ENCODE measurements around the gene OLR1.

GRCh38 chr12:10210225-10210624 lies 38.3 kb upstream of the OLR1 start:
- TF ChIP-seq, protein P1, sequence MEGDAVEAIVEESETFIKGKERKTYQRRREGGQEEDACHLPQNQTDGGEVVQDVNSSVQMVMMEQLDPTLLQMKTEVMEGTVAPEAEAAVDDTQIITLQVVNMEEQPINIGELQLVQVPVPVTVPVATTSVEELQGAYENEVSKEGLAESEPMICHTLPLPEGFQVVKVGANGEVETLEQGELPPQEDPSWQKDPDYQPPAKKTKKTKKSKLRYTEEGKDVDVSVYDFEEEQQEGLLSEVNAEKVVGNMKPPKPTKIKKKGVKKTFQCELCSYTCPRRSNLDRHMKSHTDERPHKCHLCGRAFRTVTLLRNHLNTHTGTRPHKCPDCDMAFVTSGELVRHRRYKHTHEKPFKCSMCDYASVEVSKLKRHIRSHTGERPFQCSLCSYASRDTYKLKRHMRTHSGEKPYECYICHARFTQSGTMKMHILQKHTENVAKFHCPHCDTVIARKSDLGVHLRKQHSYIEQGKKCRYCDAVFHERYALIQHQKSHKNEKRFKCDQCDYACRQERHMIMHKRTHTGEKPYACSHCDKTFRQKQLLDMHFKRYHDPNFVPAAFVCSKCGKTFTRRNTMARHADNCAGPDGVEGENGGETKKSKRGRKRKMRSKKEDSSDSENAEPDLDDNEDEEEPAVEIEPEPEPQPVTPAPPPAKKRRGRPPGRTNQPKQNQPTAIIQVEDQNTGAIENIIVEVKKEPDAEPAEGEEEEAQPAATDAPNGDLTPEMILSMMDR (IDR thresholded peaks at IDR 0.05): no peak
- no peak for TF ChIP-seq POLR2A (IDR thresholded peaks at IDR 0.05)

Measured in lower leg skin (tissue), 3 donors.